Esophagus muscularis mucosa (tissue), 4 donors: ENCODE data around the gene NTN4. TPM values are rescaled to one million over a fixed set of nuclear protein-coding genes. Genes with fewer than 3 reads are reported as not detected.
A peak's percentile ranks its signal among the peaks of the same experiment; 100 is the strongest.

Experiments
- DNase-seq: peaks from one replicate; pipeline ENCODE4 v3.0.0-alpha.2; 2017; ENCODE audit errors: extremely low spot score
- H3K27ac ChIP-seq, 4 donors: fragments of 200-600 bp; sonication (generic); replicated peaks in 1 of 4; 1 replicate in 3 of 4; 2 replicates in 1 of 4; pipeline ENCODE4 v1.5.1; 2016 to 2019; ENCODE audit warnings: mild to moderate bottlenecking in 1 of 4
- H3K27me3 ChIP-seq, 4 donors: fragments of 200-600 bp; sonication (generic); one replicate each; pipeline versions ENCODE4 v1.5.1 to v1.6.0; 2016 to 2019
- H3K36me3 ChIP-seq, 4 donors: fragments of 200-600 bp; sonication (generic); one replicate each; pipeline ENCODE4 v1.5.1; 2016 to 2019
- H3K4me1 ChIP-seq, 4 donors: fragments of 200-600 bp; sonication (generic); one replicate each; pipeline ENCODE4 v1.5.1; 2016 to 2019
- H3K4me3 ChIP-seq, 4 donors: fragments of 200-600 bp; sonication (generic); 1 replicate in 2 of 4; 2 replicates in 2 of 4; pipeline ENCODE4 v1.5.1; 2016 to 2019; ENCODE audit warnings: mild to moderate bottlenecking in 4 of 4, moderate library complexity in 1 of 4
- H3K9me3 ChIP-seq, 4 donors: fragments of 200-600 bp; sonication (generic); 1 replicate in 3 of 4; 2 replicates in 1 of 4; pipeline ENCODE4 v1.5.1; 2016 to 2019
- EP300 ChIP-seq: sonication (generic); formaldehyde crosslinking; IDR thresholded peaks from one replicate; pipeline ENCODE4 v1.6.1; 2017; ENCODE audit warnings: antibody characterized with exemption
- POLR2A ChIP-seq: fragments of 450-650 bp; IDR thresholded peaks from one replicate; pipeline ENCODE4 v1.6.1; 2017; ENCODE audit warnings: antibody characterized with exemption, moderate library complexity, mild to moderate bottlenecking, low read depth
- POLR2AphosphoS5 ChIP-seq, 2 donors: sonication (generic); formaldehyde crosslinking; IDR thresholded peaks; one replicate each; pipeline ENCODE4 v1.6.1; 2017; ENCODE audit warnings: antibody characterized with exemption in 2 of 2
- WGBS: methylation state at CpG from one replicate; pipeline ENCODE4 v1.1.5; 2018; 5-methylcytosine and 5-hydroxymethylcytosine counted together
- intact Hi-C: fragments of 100-400 bp; cut with DNase I; formaldehyde crosslinking; loops from one replicate; pipeline ENCODE4 v1.15.1; 2023
- total RNA-seq, 4 donors: library from RNA; depleted of rRNA; stranded (reverse); fragments of >200 nt; gene quantifications; one replicate each; pipeline versions ENCODE4 v1.1.0 to v1.2.1, GENCODE V29; 2016
- TF ChIP-seq, protein P1 (sequence below), 3 experiments: fragments of 200-600 bp in 2 of 3; fragments of 450-650 bp in 1 of 3; sonication (generic) in 2 of 3; IDR thresholded peaks; one replicate each; pipeline ENCODE4 v1.5.1; 2017 to 2019; ENCODE audit warnings: antibody characterized with exemption in 3 of 3, mild to moderate bottlenecking in 2 of 3, moderate library complexity in 1 of 3

The NTN4 gene
- total RNA-seq, 4 donors from 2014 or later: 46.7 to 73.1 (median 52.7) TPM

- Histone ChIP-seq H3K4me3 (no peak overlapping the region), H3K27me3 (no peaks in the 10 kb centered on the region), H3K27ac (no peak overlapping the region), H3K4me1 (peaks cover 0 to 14% (median 12%) of the 10 kb centered on the region in 4 donors), H3K9me3 (no peaks in the 10 kb centered on the region), H3K36me3 (no peaks in the 10 kb centered on the region)
- intact Hi-C loops: no loop called here
- no peak for DNase-seq
- 91% methylated on average over 1 of the region's 1 CpG for WGBS
- TF ChIP-seq POLR2A (no peak), EP300 (no peak), POLR2AphosphoS5 (IDR thresholded peaks at IDR 0.05) (no peak)
- TF ChIP-seq, protein P1, sequence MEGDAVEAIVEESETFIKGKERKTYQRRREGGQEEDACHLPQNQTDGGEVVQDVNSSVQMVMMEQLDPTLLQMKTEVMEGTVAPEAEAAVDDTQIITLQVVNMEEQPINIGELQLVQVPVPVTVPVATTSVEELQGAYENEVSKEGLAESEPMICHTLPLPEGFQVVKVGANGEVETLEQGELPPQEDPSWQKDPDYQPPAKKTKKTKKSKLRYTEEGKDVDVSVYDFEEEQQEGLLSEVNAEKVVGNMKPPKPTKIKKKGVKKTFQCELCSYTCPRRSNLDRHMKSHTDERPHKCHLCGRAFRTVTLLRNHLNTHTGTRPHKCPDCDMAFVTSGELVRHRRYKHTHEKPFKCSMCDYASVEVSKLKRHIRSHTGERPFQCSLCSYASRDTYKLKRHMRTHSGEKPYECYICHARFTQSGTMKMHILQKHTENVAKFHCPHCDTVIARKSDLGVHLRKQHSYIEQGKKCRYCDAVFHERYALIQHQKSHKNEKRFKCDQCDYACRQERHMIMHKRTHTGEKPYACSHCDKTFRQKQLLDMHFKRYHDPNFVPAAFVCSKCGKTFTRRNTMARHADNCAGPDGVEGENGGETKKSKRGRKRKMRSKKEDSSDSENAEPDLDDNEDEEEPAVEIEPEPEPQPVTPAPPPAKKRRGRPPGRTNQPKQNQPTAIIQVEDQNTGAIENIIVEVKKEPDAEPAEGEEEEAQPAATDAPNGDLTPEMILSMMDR (IDR thresholded peaks at IDR 0.05): no peak
These were observed 44.0 kb upstream of the NTN4 start for GRCh38 chr12:95834572-95834971.

DNA sequence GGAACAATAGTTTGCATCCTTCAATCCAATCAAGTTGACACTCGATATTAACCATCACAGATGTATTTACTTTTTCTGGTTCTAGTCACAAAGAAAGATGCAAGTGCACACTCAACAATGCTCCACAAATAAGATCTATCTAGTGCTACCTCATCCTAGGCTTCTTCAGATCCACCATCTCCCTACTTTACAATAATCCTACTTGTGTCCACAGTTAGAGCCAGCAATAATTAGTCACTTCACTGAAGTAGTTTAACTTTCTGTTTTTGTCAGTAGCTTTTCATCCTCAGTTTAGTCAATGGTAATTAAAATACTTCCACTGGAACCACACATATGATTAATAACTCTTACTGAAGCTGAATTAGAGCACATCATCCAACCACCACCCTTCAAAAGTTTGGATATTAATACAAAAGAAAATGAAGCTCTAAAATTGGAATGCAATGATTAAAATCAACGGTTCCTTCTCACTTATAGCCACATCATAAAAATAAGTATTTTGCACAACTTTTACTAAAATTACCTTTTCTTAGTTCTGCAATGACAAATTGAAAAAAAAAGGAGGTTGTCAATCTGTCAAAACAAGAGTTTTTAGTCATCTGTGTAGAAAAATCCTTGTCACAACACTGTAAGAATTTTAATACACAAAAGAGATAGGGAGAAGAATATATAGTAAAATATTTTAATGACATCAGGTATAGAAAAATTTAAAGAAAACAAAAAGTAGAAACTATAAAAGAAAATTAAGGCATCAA lies 39.9 kb upstream of the NTN4 start:
- Histone ChIP-seq H3K9me3 (no peaks in the 10 kb centered on the region), H3K27ac (no peak overlapping the region), H3K4me3 (no peak overlapping the region), H3K4me1 (no peaks in the 10 kb centered on the region), H3K27me3 (no peaks in the 10 kb centered on the region), H3K36me3 (no peaks in the 10 kb centered on the region)
- 74% methylated on average over 2 of the region's 2 CpGs for WGBS
- intact Hi-C loops: no loop called here
- no peak for DNase-seq
- TF ChIP-seq, protein P1 (IDR thresholded peaks at IDR 0.05): no peak
- TF ChIP-seq POLR2AphosphoS5 (IDR thresholded peaks at IDR 0.05) (no peak), EP300 (no peak), POLR2A (no peak)

DNA sequence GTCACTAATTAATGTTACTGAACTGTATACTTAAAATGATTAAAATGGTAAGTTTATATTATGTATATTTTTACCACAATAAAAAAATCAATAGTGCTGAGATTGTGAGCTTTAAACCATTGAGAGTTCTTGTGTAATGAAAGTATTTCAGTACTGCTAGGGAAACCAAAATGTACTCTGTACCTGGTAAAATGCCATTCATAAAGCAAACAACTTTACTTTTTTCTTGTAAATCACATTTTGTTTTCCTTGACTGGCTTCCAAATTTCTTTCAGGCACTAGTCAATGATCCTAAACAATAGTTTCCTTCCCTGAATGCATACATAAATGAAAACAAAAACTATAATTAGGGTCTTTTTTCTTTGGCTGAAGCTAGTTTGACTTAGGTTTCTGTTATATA lies 38.8 kb upstream of the NTN4 start:
- TF ChIP-seq, protein P1 (IDR thresholded peaks at IDR 0.05): no peak
- TF ChIP-seq POLR2A (no peak), POLR2AphosphoS5 (IDR thresholded peaks at IDR 0.05) (no peak), EP300 (no peak)
- Histone ChIP-seq H3K4me3 (no peak overlapping the region), H3K27me3 (no peaks in the 10 kb centered on the region), H3K4me1 (no peaks in the 10 kb centered on the region), H3K9me3 (no peaks in the 10 kb centered on the region), H3K36me3 (no peaks in the 10 kb centered on the region), H3K27ac (no peak overlapping the region)
- DNase-seq: no peak
- intact Hi-C loops: loop anchor here (10.0 kb wide), 1 partner anchor 165 kb away; the partner anchor contains the start of gene HAL

- H3K27me3 ChIP-seq: no peaks in the 10 kb centered on the region
- no peak overlapping the region for H3K27ac ChIP-seq
- intact Hi-C loops: loop anchor here (10.0 kb wide), 1 partner anchor 175 kb away; the partner anchor contains the start of gene HAL
- 0% methylated on average over 1 of the region's 1 CpG for WGBS
- H3K4me3 ChIP-seq: no peak overlapping the region
- DNase-seq: no peak
- no peaks in the 10 kb centered on the region for H3K36me3 ChIP-seq
- no peaks in the 10 kb centered on the region for H3K9me3 ChIP-seq
- TF ChIP-seq POLR2AphosphoS5 (IDR thresholded peaks at IDR 0.05) (peak in 1 of 2 donors; percentile 18), POLR2A (no peak), EP300 (no peak)
- TF ChIP-seq, protein P1 (IDR thresholded peaks at IDR 0.05): peak; percentile 40 to 54 (median 53)
- peaks cover 0 to 4% (median 1%) of the 10 kb centered on the region in 4 donors for H3K4me1 ChIP-seq
These were observed 29.6 kb upstream of the NTN4 start for GRCh38 chr12:95820096-95820703.
